GM12865 (cell line): ENCODE data around the gene ATP2B2.

Experiments
- DNase-seq: peaks from one replicate; pipeline ENCODE4 v3.0.0; 2010; ENCODE audit warnings: low read depth
- H3K4me3 ChIP-seq: 2 replicates; pipeline ENCODE4 v1.5.1; 2011; ENCODE audit warnings: mild to moderate bottlenecking, low read depth, low read length, control low read depth
- TF ChIP-seq, protein P1 (sequence below): IDR thresholded peaks from 2 replicates; pipeline ENCODE4 v1.5.1; 2011; ENCODE audit warnings: low read length, control low read depth, low read depth, inconsistent platforms; ENCODE audit not compliant: insufficient read depth; ENCODE audit errors: missing control alignments

The ATP2B2 gene

GRCh38 chr3:10393514-10393913 lies 111.9 kb downstream of the ATP2B2 start:
- TF ChIP-seq, protein P1, sequence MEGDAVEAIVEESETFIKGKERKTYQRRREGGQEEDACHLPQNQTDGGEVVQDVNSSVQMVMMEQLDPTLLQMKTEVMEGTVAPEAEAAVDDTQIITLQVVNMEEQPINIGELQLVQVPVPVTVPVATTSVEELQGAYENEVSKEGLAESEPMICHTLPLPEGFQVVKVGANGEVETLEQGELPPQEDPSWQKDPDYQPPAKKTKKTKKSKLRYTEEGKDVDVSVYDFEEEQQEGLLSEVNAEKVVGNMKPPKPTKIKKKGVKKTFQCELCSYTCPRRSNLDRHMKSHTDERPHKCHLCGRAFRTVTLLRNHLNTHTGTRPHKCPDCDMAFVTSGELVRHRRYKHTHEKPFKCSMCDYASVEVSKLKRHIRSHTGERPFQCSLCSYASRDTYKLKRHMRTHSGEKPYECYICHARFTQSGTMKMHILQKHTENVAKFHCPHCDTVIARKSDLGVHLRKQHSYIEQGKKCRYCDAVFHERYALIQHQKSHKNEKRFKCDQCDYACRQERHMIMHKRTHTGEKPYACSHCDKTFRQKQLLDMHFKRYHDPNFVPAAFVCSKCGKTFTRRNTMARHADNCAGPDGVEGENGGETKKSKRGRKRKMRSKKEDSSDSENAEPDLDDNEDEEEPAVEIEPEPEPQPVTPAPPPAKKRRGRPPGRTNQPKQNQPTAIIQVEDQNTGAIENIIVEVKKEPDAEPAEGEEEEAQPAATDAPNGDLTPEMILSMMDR, result no peak
- H3K4me3 ChIP-seq, result no peak overlapping the region
- DNase-seq, result no peak

- no peak overlapping the region for H3K4me3 ChIP-seq
- no peak for DNase-seq
- TF ChIP-seq, protein P1, result no peak
These were observed 112.4 kb downstream of the ATP2B2 start for GRCh38 chr3:10392906-10393461.

DNA sequence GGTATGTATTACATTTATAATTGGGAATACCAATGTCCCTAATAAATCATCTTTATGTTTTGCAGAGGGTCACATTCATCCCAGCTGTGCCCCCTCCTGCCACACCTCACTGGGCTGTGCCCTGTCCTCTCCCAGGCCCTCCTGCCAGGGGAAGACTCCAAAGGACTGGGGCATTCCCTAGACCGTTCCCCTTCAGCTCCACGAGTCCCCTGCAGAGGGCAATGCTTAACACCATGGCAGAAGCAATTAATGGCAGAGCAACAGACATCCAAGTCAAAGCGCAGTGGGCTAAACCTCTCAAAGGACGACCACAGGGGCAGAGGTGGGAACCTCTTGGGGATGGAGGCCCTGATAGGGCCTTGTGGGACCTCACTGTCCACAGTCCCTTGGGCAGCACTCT lies 113.1 kb downstream of the ATP2B2 start:
- no peak for DNase-seq
- H3K4me3 ChIP-seq, result no peak overlapping the region
- TF ChIP-seq, protein P1, result no peak

- DNase-seq, result no peak
- TF ChIP-seq, protein P1, result no peak
- H3K4me3 ChIP-seq, result no peak overlapping the region
These were observed 114.0 kb downstream of the ATP2B2 start for GRCh38 chr3:10391391-10391790.

GRCh38 chr3:10390641-10391373 lies 114.6 kb downstream of the ATP2B2 start:
- no peak for DNase-seq
- TF ChIP-seq, protein P1, result no peak
- H3K4me3 ChIP-seq, result no peak overlapping the region

DNA sequence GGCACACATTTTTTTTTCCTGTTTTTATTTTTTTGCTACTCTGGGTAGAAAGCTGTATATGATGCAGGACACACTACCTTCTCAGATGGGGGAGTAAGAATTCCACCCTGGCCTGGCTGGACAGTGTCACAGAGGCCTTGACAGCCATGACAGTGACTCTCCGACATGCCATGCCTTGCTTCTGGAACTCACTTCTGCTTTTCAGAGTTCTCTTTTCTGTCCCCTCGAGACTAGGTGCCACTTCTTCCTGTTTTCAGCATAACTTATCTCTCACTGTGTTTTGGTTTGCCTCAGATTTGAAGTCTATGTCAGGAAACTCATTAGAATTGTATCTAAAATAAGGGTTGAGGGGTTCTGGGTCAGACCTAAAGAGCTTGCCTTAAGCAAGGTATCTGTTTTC lies 115.4 kb downstream of the ATP2B2 start:
- DNase-seq, result peak; percentile 51
- no peak overlapping the region for H3K4me3 ChIP-seq
- TF ChIP-seq, protein P1, result no peak
